K562 (cell line): Measurements from ENCODE around the gene RGS7. TPM values are rescaled to one million over a fixed set of nuclear protein-coding genes. Genes with fewer than 3 reads are reported as not detected.

Experiments
- ATAC-seq: fragments of 200-7000 bp; cut with Tn5 transposase; 3 replicates; pipeline ENCODE4 v1.9.1; 2020; ENCODE audit warnings: moderate library complexity
- BruUV-seq: library from RNA; stranded (reverse); fragments of 400-500 nt; replicated peaks from 2 replicates; lab custom pipeline; 2021; lab: Mats Ljungman, UMichigan
- CTCF ChIA-PET: fragments of 300-600 bp; formaldehyde crosslinking; extraction: SDS; loops from one replicate; lab custom pipeline; 2021; ENCODE audit warnings: low intra/inter-chr PET ratio; lab: Yijun Ruan, JAX
- POLR2A ChIA-PET: fragments of 300-600, 350-650 bp; sonication (Branson Sonifier 250); formaldehyde crosslinking; extraction: SDS; loops from one replicate; lab custom pipeline; 2021; ENCODE audit warnings: antibody characterized with exemption, inconsistent platforms; lab: Yijun Ruan, JAX
- DNase-seq, 4 experiments: peaks; one replicate each; pipeline versions ENCODE4 v3.0.0 to v3.0.0-alpha.2; 2011 to 2018; ENCODE audit warnings: low spot score in 3 of 4, mixed read lengths in 3 of 4; ENCODE audit errors: extremely low read depth in 1 of 4
- FAIRE-seq: peaks from 2 replicates; lab custom pipeline; 2011; peaks lifted over from hg19 to GRCh38; lab: Jason Lieb, UNC
- H2AFZ ChIP-seq: 2 replicates; pipeline ENCODE4 v1.6.0; 2011; ENCODE audit warnings: low read depth, low read length, control low read depth, inconsistent platforms
- H3K27ac ChIP-seq: fragments of 200-600 bp; 3 replicates; pipeline ENCODE4 v1.8.0; 2011; ENCODE audit warnings: low read depth, mild to moderate bottlenecking, control low read depth, inconsistent platforms, low read length, moderate library complexity, mixed read lengths; ENCODE audit errors: extremely low read depth
- H3K27me3 ChIP-seq, 2 experiments: fragments of 300-600 bp in 1 of 2; 2 replicates in 1 of 2; 3 replicates in 1 of 2; pipeline versions ENCODE4 v1.6.0 to v1.8.0; 2011; ENCODE audit warnings: inconsistent platforms in 2 of 2, low read length in 2 of 2, mild to moderate bottlenecking in 1 of 2, mixed read lengths in 1 of 2, moderate library complexity in 1 of 2; ENCODE audit not compliant: control insufficient read depth in 2 of 2, insufficient read depth in 2 of 2
- H3K36me3 ChIP-seq: fragments of 300-600 bp; 3 replicates; pipeline ENCODE4 v1.8.0; 2011; ENCODE audit warnings: mild to moderate bottlenecking, low read length, inconsistent platforms; ENCODE audit not compliant: control insufficient read depth, insufficient read depth
- H3K4me1 ChIP-seq, 2 experiments: fragments of 200-600 bp in 1 of 2; replicated peaks in 1 of 2; 2 replicates in 1 of 2; 3 replicates in 1 of 2; pipeline versions ENCODE4 v1.5.1 to v1.8.0; 2011; ENCODE audit warnings: inconsistent platforms in 2 of 2, low read length in 2 of 2, mild to moderate bottlenecking in 1 of 2, mixed read lengths in 1 of 2, moderate library complexity in 1 of 2; ENCODE audit not compliant: control insufficient read depth in 2 of 2, insufficient read depth in 2 of 2
- H3K4me2 ChIP-seq: 2 replicates; pipeline ENCODE4 v1.6.1; 2011; ENCODE audit warnings: low read length, control low read depth, inconsistent platforms, mixed read lengths; ENCODE audit not compliant: insufficient read depth
- H3K4me3 ChIP-seq: fragments of 200-600 bp; sonication (generic), shearing (Covaris generic); 2 replicates; pipeline ENCODE4 v1.5.1; 2016; ENCODE audit warnings: control low read depth, inconsistent platforms
- H3K79me2 ChIP-seq: fragments of 200-600 bp; 3 replicates; pipeline ENCODE4 v1.8.0; 2011; ENCODE audit warnings: low read length, inconsistent platforms; ENCODE audit not compliant: control insufficient read depth, insufficient read depth
- H3K9ac ChIP-seq, 2 experiments: 2 replicates each; pipeline versions ENCODE4 v1.6.0 to v1.6.1; 2011; ENCODE audit warnings: low read depth in 2 of 2, low read length in 2 of 2, control low read depth in 1 of 2, inconsistent platforms in 1 of 2, mild to moderate bottlenecking in 1 of 2, mixed read lengths in 1 of 2; ENCODE audit not compliant: insufficient read depth in 1 of 2
- H3K9me1 ChIP-seq: one replicate; pipeline ENCODE4 v1.6.0; 2011; ENCODE audit warnings: inconsistent platforms, mild to moderate bottlenecking, low read length, moderate library complexity; ENCODE audit not compliant: control insufficient read depth, insufficient read depth
- H3K9me3 ChIP-seq: replicated peaks from 2 replicates; pipeline ENCODE4 v1.5.1; 2011; ENCODE audit warnings: low read depth, low read length, inconsistent platforms; ENCODE audit not compliant: control insufficient read depth, insufficient read depth
- H4K20me1 ChIP-seq: replicated peaks from 2 replicates; pipeline ENCODE4 v1.6.1; 2011; ENCODE audit warnings: low read length, inconsistent platforms, mixed read lengths; ENCODE audit not compliant: control insufficient read depth, insufficient read depth
- ARHGAP35 ChIP-seq: fragments of 450-650 bp; IDR thresholded peaks from 2 replicates; pipeline ENCODE4 v1.6.1; 2018; ENCODE audit not compliant: partially characterized antibody
- BCL6 ChIP-seq: fragments of 250-450 bp; sonication (Bioruptor Pico); IDR thresholded peaks from 2 replicates; pipeline ENCODE4 v1.4.0; 2020
- DDX20 ChIP-seq: fragments of 450-650 bp; IDR thresholded peaks from 2 replicates; pipeline ENCODE4 v1.6.1; 2016; ENCODE audit warnings: missing genetic modification characterization, low read depth, mild to moderate bottlenecking, missing compliant biosample characterization, moderate library complexity
- MAX ChIP-seq: sonication (generic); formaldehyde crosslinking; IDR thresholded peaks from 2 replicates; pipeline ENCODE4 v1.9.0; 2022; ENCODE audit warnings: mild to moderate bottlenecking, missing genetic modification reagents
- RFX7 ChIP-seq: fragments of 250-450 bp; sonication (Bioruptor Pico); IDR thresholded peaks from 2 replicates; pipeline ENCODE4 v1.5.1; 2021; ENCODE audit warnings: mild to moderate bottlenecking
- SIN3A ChIP-seq, 2 experiments: fragments of 150-350 bp in 1 of 2; IDR thresholded peaks; 2 replicates each; pipeline ENCODE4 v1.6.1; 2011 to 2016; ENCODE audit warnings: borderline replicate concordance in 2 of 2, low read depth in 2 of 2, low read length in 2 of 2, mild to moderate bottlenecking in 2 of 2, moderate library complexity in 2 of 2; ENCODE audit not compliant: control insufficient read depth in 1 of 2
- SIN3B ChIP-seq: fragments of 450-650 bp; IDR thresholded peaks from 2 replicates; pipeline ENCODE4 v1.6.1; 2017; ENCODE audit warnings: low read depth, mild to moderate bottlenecking, moderate library complexity
- SMC3 ChIP-seq: conservative IDR thresholded peaks from 2 replicates; pipeline ENCODE4 v1.6.1; 2011; ENCODE audit warnings: low read depth, low read length, improper control_type of control experiment; ENCODE audit not compliant: insufficient read depth
- SREBF1 ChIP-seq: fragments of 150-350 bp; IDR thresholded peaks from 2 replicates; pipeline ENCODE4 v1.6.1; 2014; ENCODE audit warnings: antibody characterized with exemption, low read depth, low read length, borderline replicate concordance
- WGBS: fragments of 100-300 bp; shearing (Covaris generic); methylation state at CpG from one replicate; pipeline ENCODE4 v1.1.6; 2016; ENCODE audit warnings: low coverage, mixed read lengths; ENCODE audit not compliant: insufficient coverage; ENCODE audit errors: missing lambda C conversion rate; 5-methylcytosine and 5-hydroxymethylcytosine counted together
- in situ Hi-C: fragments of 300-500 bp; cut with MboI; formaldehyde crosslinking; loops from 4 replicates; pipeline ENCODE4 v1.15.0; 2018; ENCODE audit warnings: inconsistent platforms, mixed read lengths
- intact Hi-C: fragments of 100-400 bp; cut with micrococcal nuclease; formaldehyde crosslinking; loops from 2 replicates; pipeline ENCODE4 v1.14.2; 2022
- polyA plus RNA-seq, 8 experiments: library from polyadenylated mRNA; depleted of rRNA in 4 of 8; stranded (reverse) in 5 of 8; unstranded in 3 of 8; fragments of >200 nt; fragmentation: Nextera tagmentation in 2 of 8; fragmentation: Illumina TruSeq in 1 of 8; extraction: Ambion mirVana in 2 of 8; extraction: Trizol in 1 of 8; gene quantifications; 2 replicates each; pipeline versions ENCODE4 v1.2.1 to v1.2.3, GENCODE V29; 2011 to 2014; ENCODE audit warnings: inconsistent platforms in 1 of 8, missing spikeins in 1 of 8
- total RNA-seq, 7 experiments: library from RNA; depleted of rRNA in 6 of 7; stranded (reverse); fragments of >200 nt in 6 of 7; fragmentation: Illumina TruSeq in 2 of 7; extraction: Trizol in 2 of 7; gene quantifications; 2 replicates each; pipeline versions ENCODE4 v1.2.1 to v1.2.3, GENCODE V29; 2011 to 2021; ENCODE audit warnings: low replicate concordance in 1 of 7
- TF ChIP-seq, protein P1 (sequence below), 3 experiments: IDR thresholded peaks in 2 of 3; conservative IDR thresholded peaks in 1 of 3; 2 replicates each; pipeline ENCODE4 v1.5.1; 2011 to 2012; ENCODE audit warnings: low read length in 3 of 3, mild to moderate bottlenecking in 3 of 3, control low read depth in 2 of 3, improper control_type of control experiment in 1 of 3, inconsistent platforms in 1 of 3, low read depth in 1 of 3, mixed read lengths in 1 of 3, moderate library complexity in 1 of 3; ENCODE audit not compliant: insufficient read depth in 2 of 3
- TF ChIP-seq, protein P2 (sequence below), 3 experiments: fragments of 200-800 bp in 1 of 3; fragments of 250-450 bp in 1 of 3; fragments of 450-650 bp in 1 of 3; sonication (Bioruptor Pico) in 1 of 3; sonication (Bioruptor generic) in 1 of 3; formaldehyde crosslinking in 1 of 3; IDR thresholded peaks; 2 replicates each; pipeline versions ENCODE4 v1.6.1 to v1.8.0; 2016 to 2022; ENCODE audit warnings: mild to moderate bottlenecking in 2 of 3, missing genetic modification characterization in 2 of 3, missing compliant biosample characterization in 1 of 3, moderate library complexity in 1 of 3
- TF ChIP-seq, protein P3 (sequence below): sonication (generic); formaldehyde crosslinking; IDR thresholded peaks from 2 replicates; pipeline ENCODE4 v1.4.0; 2020; ENCODE audit warnings: mild to moderate bottlenecking, missing genetic modification reagents

RGS7 gene
- total and polyA plus RNA-seq, 9 of the 15 experiments (the other 6 are each of a cell fraction or from before 2014, with no cell fraction given): not detected

GRCh38 chr1:240946926-240947325 is 410.1 kb downstream of the RGS7 start:
- H4K20me1 ChIP-seq: no peaks in the 10 kb centered on the region
- intact Hi-C loops: no loop called here
- no peak overlapping the region for H3K27ac ChIP-seq
- POLR2A ChIA-PET: no interaction called here
- in situ Hi-C loops: no loop called here
- H3K9me1 ChIP-seq: no peaks in the 10 kb centered on the region
- H3K4me3 ChIP-seq: no peak overlapping the region
- H3K9me3 ChIP-seq: no peaks in the 10 kb centered on the region; the same call in none of the 2 replicates
- peak; percentile 59; the same call in 1 of the 3 replicates for ATAC-seq
- no TSS peak for BruUV-seq
- no peak overlapping the region for H3K9ac ChIP-seq
- WGBS: 0% methylated on average over 2 of the region's 2 CpGs
- H2AFZ ChIP-seq: no peak overlapping the region
- peak; percentile 12 to 33 (median 19) for DNase-seq
- no peaks in the 10 kb centered on the region for H3K4me1 ChIP-seq
- H3K27me3 ChIP-seq: no peaks in the 10 kb centered on the region
- no peaks in the 10 kb centered on the region for H3K79me2 ChIP-seq
- CTCF ChIA-PET: no interaction called here
- FAIRE-seq: no peak
- no peaks in the 10 kb centered on the region for H3K36me3 ChIP-seq
- H3K4me2 ChIP-seq: no peak overlapping the region
- 0 out of 2 replicates have a peak, but pooled peaks have one; percentile 7 for TF ChIP-seq SMC3
- TF ChIP-seq SREBF1: no peak
- TF ChIP-seq SIN3A (IDR thresholded peaks at IDR 0.05; ENCODE audit: borderline replicate concordance in 2 of 2, control insufficient read depth in 1 of 2, low read depth in 2 of 2, low read length in 2 of 2): no peak
- TF ChIP-seq DDX20 (tag): no peak
- TF ChIP-seq, protein P1, sequence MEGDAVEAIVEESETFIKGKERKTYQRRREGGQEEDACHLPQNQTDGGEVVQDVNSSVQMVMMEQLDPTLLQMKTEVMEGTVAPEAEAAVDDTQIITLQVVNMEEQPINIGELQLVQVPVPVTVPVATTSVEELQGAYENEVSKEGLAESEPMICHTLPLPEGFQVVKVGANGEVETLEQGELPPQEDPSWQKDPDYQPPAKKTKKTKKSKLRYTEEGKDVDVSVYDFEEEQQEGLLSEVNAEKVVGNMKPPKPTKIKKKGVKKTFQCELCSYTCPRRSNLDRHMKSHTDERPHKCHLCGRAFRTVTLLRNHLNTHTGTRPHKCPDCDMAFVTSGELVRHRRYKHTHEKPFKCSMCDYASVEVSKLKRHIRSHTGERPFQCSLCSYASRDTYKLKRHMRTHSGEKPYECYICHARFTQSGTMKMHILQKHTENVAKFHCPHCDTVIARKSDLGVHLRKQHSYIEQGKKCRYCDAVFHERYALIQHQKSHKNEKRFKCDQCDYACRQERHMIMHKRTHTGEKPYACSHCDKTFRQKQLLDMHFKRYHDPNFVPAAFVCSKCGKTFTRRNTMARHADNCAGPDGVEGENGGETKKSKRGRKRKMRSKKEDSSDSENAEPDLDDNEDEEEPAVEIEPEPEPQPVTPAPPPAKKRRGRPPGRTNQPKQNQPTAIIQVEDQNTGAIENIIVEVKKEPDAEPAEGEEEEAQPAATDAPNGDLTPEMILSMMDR (IDR thresholded peaks at IDR 0.05 in 2 of 3, conservative IDR thresholded peaks at IDR 0.05 in 1 of 3; ENCODE audit: insufficient read depth in 2 of 3, low read depth in 1 of 3, low read length in 3 of 3): peak in 2 of 3 experiments; percentile 15 to 28; a peak in 2 of 6 replicates
- TF ChIP-seq ARHGAP35: no peak
- TF ChIP-seq SIN3B: no peak
- TF ChIP-seq BCL6 (CRISPR knock-in tag): no peak
- TF ChIP-seq, protein P2, sequence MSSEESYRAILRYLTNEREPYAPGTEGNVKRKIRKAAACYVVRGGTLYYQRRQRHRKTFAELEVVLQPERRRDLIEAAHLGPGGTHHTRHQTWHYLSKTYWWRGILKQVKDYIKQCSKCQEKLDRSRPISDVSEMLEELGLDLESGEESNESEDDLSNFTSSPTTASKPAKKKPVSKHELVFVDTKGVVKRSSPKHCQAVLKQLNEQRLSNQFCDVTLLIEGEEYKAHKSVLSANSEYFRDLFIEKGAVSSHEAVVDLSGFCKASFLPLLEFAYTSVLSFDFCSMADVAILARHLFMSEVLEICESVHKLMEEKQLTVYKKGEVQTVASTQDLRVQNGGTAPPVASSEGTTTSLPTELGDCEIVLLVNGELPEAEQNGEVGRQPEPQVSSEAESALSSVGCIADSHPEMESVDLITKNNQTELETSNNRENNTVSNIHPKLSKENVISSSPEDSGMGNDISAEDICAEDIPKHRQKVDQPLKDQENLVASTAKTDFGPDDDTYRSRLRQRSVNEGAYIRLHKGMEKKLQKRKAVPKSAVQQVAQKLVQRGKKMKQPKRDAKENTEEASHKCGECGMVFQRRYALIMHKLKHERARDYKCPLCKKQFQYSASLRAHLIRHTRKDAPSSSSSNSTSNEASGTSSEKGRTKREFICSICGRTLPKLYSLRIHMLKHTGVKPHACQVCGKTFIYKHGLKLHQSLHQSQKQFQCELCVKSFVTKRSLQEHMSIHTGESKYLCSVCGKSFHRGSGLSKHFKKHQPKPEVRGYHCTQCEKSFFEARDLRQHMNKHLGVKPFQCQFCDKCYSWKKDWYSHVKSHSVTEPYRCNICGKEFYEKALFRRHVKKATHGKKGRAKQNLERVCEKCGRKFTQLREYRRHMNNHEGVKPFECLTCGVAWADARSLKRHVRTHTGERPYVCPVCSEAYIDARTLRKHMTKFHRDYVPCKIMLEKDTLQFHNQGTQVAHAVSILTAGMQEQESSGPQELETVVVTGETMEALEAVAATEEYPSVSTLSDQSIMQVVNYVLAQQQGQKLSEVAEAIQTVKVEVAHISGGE (CRISPR knock-in tag; IDR thresholded peaks at IDR 0.05): no peak
- TF ChIP-seq RFX7 (CRISPR knock-in tag): no peak
- TF ChIP-seq MAX (CRISPR knock-in tag): no peak
- TF ChIP-seq, protein P3, sequence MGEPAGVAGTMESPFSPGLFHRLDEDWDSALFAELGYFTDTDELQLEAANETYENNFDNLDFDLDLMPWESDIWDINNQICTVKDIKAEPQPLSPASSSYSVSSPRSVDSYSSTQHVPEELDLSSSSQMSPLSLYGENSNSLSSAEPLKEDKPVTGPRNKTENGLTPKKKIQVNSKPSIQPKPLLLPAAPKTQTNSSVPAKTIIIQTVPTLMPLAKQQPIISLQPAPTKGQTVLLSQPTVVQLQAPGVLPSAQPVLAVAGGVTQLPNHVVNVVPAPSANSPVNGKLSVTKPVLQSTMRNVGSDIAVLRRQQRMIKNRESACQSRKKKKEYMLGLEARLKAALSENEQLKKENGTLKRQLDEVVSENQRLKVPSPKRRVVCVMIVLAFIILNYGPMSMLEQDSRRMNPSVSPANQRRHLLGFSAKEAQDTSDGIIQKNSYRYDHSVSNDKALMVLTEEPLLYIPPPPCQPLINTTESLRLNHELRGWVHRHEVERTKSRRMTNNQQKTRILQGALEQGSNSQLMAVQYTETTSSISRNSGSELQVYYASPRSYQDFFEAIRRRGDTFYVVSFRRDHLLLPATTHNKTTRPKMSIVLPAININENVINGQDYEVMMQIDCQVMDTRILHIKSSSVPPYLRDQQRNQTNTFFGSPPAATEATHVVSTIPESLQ (CRISPR knock-in tag): no peak
